ENCODE measurements around the gene MDM2.

MDM2 gene

DNA sequence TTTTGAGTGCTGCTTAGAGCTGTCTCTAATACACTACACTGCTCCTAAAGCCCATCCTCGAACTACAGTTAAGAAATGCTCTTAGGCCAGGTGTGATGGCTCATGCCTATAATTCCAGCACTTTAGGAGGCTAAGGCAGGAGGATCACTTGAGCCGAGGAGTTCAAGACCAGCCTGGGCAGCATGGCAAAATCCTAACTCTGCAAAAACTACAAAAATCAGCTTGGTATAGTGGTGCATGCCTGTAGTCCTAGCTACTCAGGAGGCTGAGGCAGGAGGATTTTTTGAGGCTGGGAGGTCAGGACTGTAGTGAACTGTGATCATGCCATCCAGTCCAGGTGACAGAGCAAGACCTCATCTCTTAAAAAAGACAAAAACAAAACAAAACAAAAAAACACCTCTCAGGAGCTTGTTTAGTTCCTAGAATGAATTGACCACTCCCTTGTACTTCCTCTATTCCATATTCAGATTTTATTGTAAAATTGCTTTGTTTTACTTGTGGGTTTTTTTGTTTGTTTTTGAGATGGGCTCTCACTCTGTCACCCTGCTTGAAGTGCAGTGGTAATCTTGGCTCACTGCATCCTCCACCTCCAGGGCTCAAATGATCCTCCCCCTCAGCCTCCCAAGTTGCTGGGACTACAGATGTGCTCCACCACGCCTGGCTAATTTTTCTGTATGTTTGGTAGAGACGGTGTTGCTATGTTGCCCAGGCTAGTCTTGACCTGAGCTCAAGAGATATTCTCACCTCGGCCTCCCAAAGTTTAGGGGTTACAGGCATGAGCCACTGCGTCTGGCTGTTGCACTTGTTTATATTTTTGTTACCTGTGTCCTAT, 13.6 kb downstream of the MDM2 start:
- Mint-ChIP-seq H3K4me3 (no peak overlapping the region), H3K4me1 (ENCODE audit: low read depth) (peaks cover 52% of the 10 kb centered on the region), H3K27me3 (no peaks in the 10 kb centered on the region), H3K36me3 (ENCODE audit: low read depth) (peaks cover 86% of the 10 kb centered on the region), H3K27ac (peak overlapping the region; percentile 80), H3K9me3 (no peaks in the 10 kb centered on the region)
- no peak for DNase-seq

DNA sequence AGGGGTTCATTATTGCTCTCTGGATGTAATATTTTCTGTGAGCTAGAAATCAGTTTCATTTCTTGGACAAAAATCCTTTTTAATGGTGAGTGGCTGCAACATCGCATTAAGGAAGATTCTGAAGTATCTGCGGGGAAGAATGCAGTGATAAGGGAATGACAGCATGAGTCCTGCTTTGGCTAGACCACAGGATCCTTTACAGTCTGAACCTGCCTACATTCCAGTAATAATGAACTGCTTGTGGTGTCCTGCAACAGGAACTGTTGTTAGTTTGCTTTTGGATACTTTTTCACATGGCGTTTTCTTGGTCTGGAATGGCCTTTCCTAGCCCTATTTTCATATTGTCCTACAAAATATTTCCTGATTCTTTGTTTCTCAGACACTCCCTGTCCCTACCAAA, 15.7 kb downstream of the MDM2 start:
- Mint-ChIP-seq H3K9me3 (no peaks in the 10 kb centered on the region), H3K4me3 (no peak overlapping the region), H3K27me3 (no peaks in the 10 kb centered on the region), H3K36me3 (ENCODE audit: low read depth) (peaks cover 93% of the 10 kb centered on the region), H3K4me1 (ENCODE audit: low read depth) (peaks cover 57% of the 10 kb centered on the region), H3K27ac (peak overlapping the region; percentile 32)
- no peak for DNase-seq

DNA sequence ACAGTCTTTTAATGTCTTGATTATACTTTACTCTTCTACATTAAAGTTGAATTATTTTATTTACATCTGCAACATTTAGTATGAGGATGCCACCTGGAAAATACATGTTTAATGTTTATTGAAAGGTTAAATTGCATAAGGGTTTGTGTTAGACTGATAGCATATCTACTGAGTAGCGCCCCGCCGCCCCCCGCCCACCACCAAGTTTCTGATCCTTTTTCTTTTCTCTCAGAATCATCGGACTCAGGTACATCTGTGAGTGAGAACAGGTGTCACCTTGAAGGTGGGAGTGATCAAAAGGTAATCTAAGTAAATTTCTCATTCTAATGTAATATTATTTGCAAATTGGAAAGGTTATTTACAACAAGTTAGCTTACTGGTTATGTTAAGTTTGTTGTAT, 16.2 kb downstream of the MDM2 start:
- H3K4me1 Mint-ChIP-seq (ENCODE audit: low read depth), result peaks cover 55% of the 10 kb centered on the region
- peak overlapping the region; percentile 61 for H3K27ac Mint-ChIP-seq
- no peaks in the 10 kb centered on the region for H3K27me3 Mint-ChIP-seq
- no peak overlapping the region for H3K4me3 Mint-ChIP-seq
- DNase-seq, result no peak
- peaks cover 93% of the 10 kb centered on the region for H3K36me3 Mint-ChIP-seq (ENCODE audit: low read depth)
- no peaks in the 10 kb centered on the region for H3K9me3 Mint-ChIP-seq

DNA sequence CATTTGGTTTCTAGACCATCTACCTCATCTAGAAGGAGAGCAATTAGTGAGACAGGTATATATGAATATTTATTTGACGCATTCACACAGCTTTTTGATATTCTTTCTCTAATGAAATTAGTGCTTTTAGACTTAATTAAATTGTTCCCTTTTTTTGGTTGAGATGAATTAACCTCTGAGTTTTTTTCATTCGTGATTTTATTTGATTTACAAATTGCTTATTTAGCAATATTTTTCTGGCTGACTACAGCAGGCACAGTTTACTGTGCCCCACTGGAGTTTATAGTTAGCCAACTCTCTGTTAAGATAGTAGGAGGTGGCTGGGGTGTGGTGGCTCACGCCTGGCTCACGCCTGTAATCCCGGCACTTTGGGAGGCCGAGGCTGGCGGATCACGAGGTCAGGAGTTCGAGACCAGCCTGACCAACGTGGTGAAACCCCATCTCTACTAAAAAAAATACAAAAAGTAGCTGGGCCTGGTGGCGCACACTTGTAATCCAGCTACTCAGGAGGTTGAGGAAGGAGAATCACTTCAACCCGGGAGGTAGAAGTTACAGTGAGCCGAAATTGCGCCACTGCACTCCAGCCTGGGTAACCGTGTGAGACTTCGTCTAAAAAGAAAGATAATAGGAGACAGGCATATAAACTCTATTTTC, 16.7 kb downstream of the MDM2 start:
- Mint-ChIP-seq H3K27me3 (no peaks in the 10 kb centered on the region), H3K36me3 (ENCODE audit: low read depth) (peaks cover 93% of the 10 kb centered on the region), H3K27ac (peak overlapping the region; percentile 61), H3K9me3 (no peaks in the 10 kb centered on the region), H3K4me1 (ENCODE audit: low read depth) (peaks cover 53% of the 10 kb centered on the region), H3K4me3 (no peak overlapping the region)
- DNase-seq, result no peak

DNA sequence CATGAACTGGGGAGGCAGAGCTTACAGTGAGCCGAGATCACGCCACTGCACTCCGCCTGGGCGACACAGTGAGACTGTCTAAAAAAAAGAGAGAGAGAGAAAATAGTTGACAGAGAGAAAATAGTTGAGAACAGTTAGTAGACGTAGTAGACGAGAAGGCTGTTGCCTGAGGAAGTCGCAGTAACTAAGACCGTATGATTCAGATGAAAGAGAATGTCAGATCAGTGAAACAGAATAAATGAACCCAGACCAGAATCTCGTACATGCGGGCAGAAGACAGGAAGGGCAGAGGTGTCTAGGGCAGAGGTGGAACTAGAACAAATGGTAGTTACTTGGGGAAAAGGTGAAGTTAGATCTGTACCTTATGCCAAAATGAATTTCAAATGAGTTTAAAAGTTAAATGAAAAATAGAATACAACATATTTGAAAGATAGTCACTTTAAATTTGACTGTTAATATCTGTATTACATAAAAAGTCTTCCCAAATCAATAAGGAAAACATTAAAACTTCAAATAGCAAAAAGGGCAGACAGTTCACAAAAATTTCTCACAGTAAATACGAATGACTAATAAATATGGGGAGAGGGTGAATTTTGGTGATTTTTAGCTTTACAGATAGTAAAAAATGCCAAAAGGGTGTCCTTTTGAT, 17.7 kb downstream of the MDM2 start:
- no peak for DNase-seq
- peak overlapping the region; percentile 60 for H3K27ac Mint-ChIP-seq
- H3K36me3 Mint-ChIP-seq (ENCODE audit: low read depth), result peaks cover 93% of the 10 kb centered on the region
- peaks cover 55% of the 10 kb centered on the region for H3K4me1 Mint-ChIP-seq (ENCODE audit: low read depth)
- no peak overlapping the region for H3K4me3 Mint-ChIP-seq
- H3K9me3 Mint-ChIP-seq, result no peaks in the 10 kb centered on the region
- no peaks in the 10 kb centered on the region for H3K27me3 Mint-ChIP-seq

GRCh38 chr12:68827895-68828671, 20.1 kb downstream of the MDM2 start:
- Mint-ChIP-seq H3K4me1 (ENCODE audit: low read depth) (peaks cover 46% of the 10 kb centered on the region), H3K27me3 (no peaks in the 10 kb centered on the region), H3K4me3 (no peak overlapping the region), H3K27ac (peak overlapping the region; percentile 92), H3K9me3 (no peaks in the 10 kb centered on the region), H3K36me3 (ENCODE audit: low read depth) (peaks cover 93% of the 10 kb centered on the region)
- DNase-seq, result no peak

GRCh38 chr12:68828672-68829068, 20.7 kb downstream of the MDM2 start:
- H3K36me3 Mint-ChIP-seq (ENCODE audit: low read depth), result peaks cover 90% of the 10 kb centered on the region
- H3K4me3 Mint-ChIP-seq, result no peak overlapping the region
- no peak for DNase-seq
- no peaks in the 10 kb centered on the region for H3K27me3 Mint-ChIP-seq
- peak overlapping the region; percentile 75 for H3K27ac Mint-ChIP-seq
- no peaks in the 10 kb centered on the region for H3K9me3 Mint-ChIP-seq
- peaks cover 41% of the 10 kb centered on the region for H3K4me1 Mint-ChIP-seq (ENCODE audit: low read depth)

- DNase-seq, result no peak
- Mint-ChIP-seq H3K9me3 (no peaks in the 10 kb centered on the region), H3K27me3 (no peaks in the 10 kb centered on the region), H3K27ac (no peak overlapping the region), H3K4me1 (ENCODE audit: low read depth) (peaks cover 28% of the 10 kb centered on the region), H3K4me3 (no peak overlapping the region), H3K36me3 (ENCODE audit: low read depth) (peaks cover 86% of the 10 kb centered on the region)
Measured at GRCh38 chr12:68831272-68831671, 23.3 kb downstream of the MDM2 start.

DNA sequence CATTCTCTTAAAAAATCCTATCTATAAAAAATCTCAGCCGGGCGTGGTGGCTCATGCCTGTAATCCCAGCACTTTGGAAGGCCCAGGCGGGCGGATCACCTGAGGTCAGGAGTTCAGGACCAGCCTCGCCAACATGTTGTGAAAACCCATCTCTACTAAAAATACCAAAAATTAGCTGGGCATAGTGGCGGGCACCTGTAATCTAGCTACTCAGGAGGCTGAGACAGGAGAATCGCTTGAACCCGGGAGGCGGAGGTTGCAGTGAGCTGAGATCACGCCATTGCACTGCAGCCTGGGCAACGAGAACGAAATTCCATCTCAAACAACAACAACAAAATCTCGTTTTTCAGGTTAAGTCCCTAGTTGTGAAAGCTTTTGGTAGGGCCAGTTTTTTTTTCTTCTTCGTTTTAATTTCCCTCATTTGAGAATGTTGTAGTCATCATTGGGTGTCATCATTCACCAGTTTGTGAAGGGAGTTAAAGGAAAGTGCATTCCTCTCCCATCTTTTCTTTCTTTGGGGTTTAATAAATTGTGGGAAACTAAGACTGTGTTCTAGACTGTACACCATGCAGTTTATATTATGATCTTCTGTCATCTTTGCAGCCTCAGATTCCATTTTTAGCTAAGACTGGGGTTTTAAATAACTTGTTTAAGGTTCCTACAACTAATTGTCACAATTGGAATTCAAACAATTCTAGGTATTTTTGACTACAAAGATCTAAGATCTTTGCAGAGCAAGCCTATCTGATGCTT, 23.9 kb downstream of the MDM2 start:
- Mint-ChIP-seq H3K36me3 (ENCODE audit: low read depth) (peaks cover 87% of the 10 kb centered on the region), H3K4me1 (ENCODE audit: low read depth) (peaks cover 26% of the 10 kb centered on the region), H3K4me3 (no peak overlapping the region), H3K27ac (no peak overlapping the region), H3K27me3 (no peaks in the 10 kb centered on the region), H3K9me3 (no peaks in the 10 kb centered on the region)
- DNase-seq, result no peak

GRCh38 chr12:68832504-68832867, 24.5 kb downstream of the MDM2 start:
- peaks cover 20% of the 10 kb centered on the region for H3K4me1 Mint-ChIP-seq (ENCODE audit: low read depth)
- no peaks in the 10 kb centered on the region for H3K9me3 Mint-ChIP-seq
- no peak overlapping the region for H3K27ac Mint-ChIP-seq
- no peaks in the 10 kb centered on the region for H3K27me3 Mint-ChIP-seq
- no peak overlapping the region for H3K4me3 Mint-ChIP-seq
- DNase-seq, result no peak
- H3K36me3 Mint-ChIP-seq (ENCODE audit: low read depth), result peaks cover 87% of the 10 kb centered on the region

GRCh38 chr12:68833508-68833907, 25.5 kb downstream of the MDM2 start:
- Mint-ChIP-seq H3K4me1 (ENCODE audit: low read depth) (peaks cover 26% of the 10 kb centered on the region), H3K4me3 (no peak overlapping the region), H3K9me3 (no peaks in the 10 kb centered on the region), H3K36me3 (ENCODE audit: low read depth) (peaks cover 84% of the 10 kb centered on the region), H3K27ac (no peak overlapping the region), H3K27me3 (no peaks in the 10 kb centered on the region)
- no peak for DNase-seq

DNA sequence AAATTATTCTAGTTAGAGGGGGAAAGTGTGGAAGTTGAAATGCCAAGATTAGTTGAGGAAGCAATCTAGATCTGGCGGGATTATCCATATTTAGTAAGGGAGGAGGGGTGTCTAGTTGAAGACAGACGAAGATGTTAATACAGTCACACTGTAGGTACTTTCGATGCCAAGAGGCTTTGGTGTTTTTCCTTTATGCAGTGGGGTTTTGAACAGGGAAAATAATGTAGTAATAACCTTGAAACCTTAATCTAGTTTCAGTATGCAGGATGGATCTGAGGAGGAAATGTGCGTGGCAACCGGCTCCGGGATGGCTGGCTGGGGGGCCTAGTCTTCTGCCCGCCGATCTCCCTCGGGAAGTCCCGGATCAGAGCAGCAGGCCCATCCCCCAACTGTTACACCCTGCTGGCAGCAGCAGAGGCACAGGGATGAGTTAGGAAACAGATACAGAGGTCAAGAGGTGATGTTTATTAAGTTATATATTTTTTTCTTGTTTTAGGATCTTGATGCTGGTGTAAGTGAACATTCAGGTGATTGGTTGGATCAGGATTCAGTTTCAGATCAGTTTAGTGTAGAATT, 27.4 kb downstream of the MDM2 start:
- H3K27me3 Mint-ChIP-seq, result no peaks in the 10 kb centered on the region
- DNase-seq, result no peak
- peaks cover 85% of the 10 kb centered on the region for H3K36me3 Mint-ChIP-seq (ENCODE audit: low read depth)
- H3K27ac Mint-ChIP-seq, result no peak overlapping the region
- H3K4me1 Mint-ChIP-seq (ENCODE audit: low read depth), result peaks cover 18% of the 10 kb centered on the region
- no peak overlapping the region for H3K4me3 Mint-ChIP-seq
- H3K9me3 Mint-ChIP-seq, result no peaks in the 10 kb centered on the region

- DNase-seq, result no peak
- H3K27me3 Mint-ChIP-seq, result no peaks in the 10 kb centered on the region
- H3K4me3 Mint-ChIP-seq, result no peak overlapping the region
- H3K4me1 Mint-ChIP-seq (ENCODE audit: low read depth), result peaks cover 20% of the 10 kb centered on the region
- no peaks in the 10 kb centered on the region for H3K9me3 Mint-ChIP-seq
- peak overlapping the region; percentile 37 for H3K27ac Mint-ChIP-seq
- peaks cover 84% of the 10 kb centered on the region for H3K36me3 Mint-ChIP-seq (ENCODE audit: low read depth)
Measured at GRCh38 chr12:68837215-68837614, 29.2 kb downstream of the MDM2 start.
